Loucy (cell line): ENCODE data around the gene GJA4.

Experiments used
- H2AFZ ChIP-seq: fragments of 200-600 bp; sonication (generic); 2 replicates; pipeline ENCODE4 v1.6.0; 2016; ENCODE audit warnings: antibody characterized with exemption, mild to moderate bottlenecking, low read length, moderate library complexity
- H3F3A ChIP-seq: fragments of 200-600 bp; 2 replicates; pipeline ENCODE4 v1.6.0; 2016; ENCODE audit warnings: antibody characterized with exemption, low read depth, mild to moderate bottlenecking
- H3K27me3 ChIP-seq: fragments of 200-600 bp; sonication (generic); 2 replicates; pipeline ENCODE4 v1.6.1; 2014; ENCODE audit warnings: low read length, mild to moderate bottlenecking; ENCODE audit not compliant: insufficient read depth, poor library complexity, severe bottlenecking
- H3K36me3 ChIP-seq: fragments of 200-600 bp; sonication (generic); 2 replicates; pipeline ENCODE4 v1.6.1; 2016; ENCODE audit warnings: low read length; ENCODE audit not compliant: insufficient read depth
- H3K4me1 ChIP-seq: fragments of 200-600 bp; sonication (generic); 2 replicates; pipeline ENCODE4 v1.5.1; 2014; ENCODE audit warnings: low read length, mild to moderate bottlenecking; ENCODE audit not compliant: insufficient read depth, poor library complexity, severe bottlenecking
- H3K4me2 ChIP-seq: fragments of 200-600 bp; sonication (generic); 2 replicates; pipeline ENCODE4 v1.6.0; 2014; ENCODE audit warnings: antibody characterized with exemption, low read length, low read depth, mild to moderate bottlenecking; ENCODE audit not compliant: poor library complexity, severe bottlenecking
- H3K4me3 ChIP-seq: fragments of 200-600 bp; sonication (generic); 2 replicates; pipeline ENCODE4 v1.5.1; 2014; ENCODE audit warnings: low read length, mild to moderate bottlenecking, mixed read lengths; ENCODE audit not compliant: poor library complexity, severe bottlenecking
- H3K79me2 ChIP-seq: fragments of 200-600 bp; sonication (generic); 2 replicates; pipeline ENCODE4 v1.6.1; 2014; ENCODE audit warnings: low read length; ENCODE audit not compliant: insufficient read depth
- H3K9ac ChIP-seq: fragments of 200-600 bp; sonication (generic); 2 replicates; pipeline ENCODE4 v1.6.0; 2014; ENCODE audit warnings: mild to moderate bottlenecking, low read depth, low read length, moderate library complexity; ENCODE audit not compliant: poor library complexity, severe bottlenecking
- H3K9me2 ChIP-seq: fragments of 200-600 bp; sonication (generic); replicated peaks from 2 replicates; pipeline ENCODE4 v1.6.1; 2016; ENCODE audit warnings: low read depth, low read length, mixed read lengths
- H3K9me3 ChIP-seq: fragments of 200-600 bp; sonication (generic); 2 replicates; pipeline ENCODE4 v1.6.1; 2014; ENCODE audit warnings: mild to moderate bottlenecking, antibody characterized with exemption, low read length, low read depth; ENCODE audit not compliant: insufficient read depth
- H4K20me1 ChIP-seq: fragments of 200-600 bp; sonication (generic); 2 replicates; pipeline ENCODE4 v1.6.0; 2014; ENCODE audit warnings: antibody characterized with exemption, low read length, mild to moderate bottlenecking; ENCODE audit not compliant: insufficient read depth, poor library complexity, severe bottlenecking
- CTCF ChIP-seq: fragments of 200-600 bp; sonication (generic); conservative IDR thresholded peaks from 2 replicates; pipeline ENCODE4 v1.5.1; 2014; ENCODE audit warnings: mild to moderate bottlenecking, antibody characterized with exemption, low read length
- EZH2phosphoT487 ChIP-seq: fragments of 200-600 bp; IDR thresholded peaks from 2 replicates; pipeline ENCODE4 v1.6.1; 2018; ENCODE audit warnings: antibody characterized with exemption, mild to moderate bottlenecking, moderate library complexity, borderline replicate concordance

The GJA4 gene

GRCh38 chr1:34828611-34829010 lies 35.8 kb downstream of the GJA4 start:
- Histone ChIP-seq H3K79me2 (no peaks in the 10 kb centered on the region), H4K20me1 (no peaks in the 10 kb centered on the region), H2AFZ (no peak overlapping the region), H3K4me2 (no peak overlapping the region), H3K27me3 (no peaks in the 10 kb centered on the region), H3K9ac (no peak overlapping the region), H3K9me3 (no peaks in the 10 kb centered on the region), H3K36me3 (no peaks in the 10 kb centered on the region), H3K4me1 (no peaks in the 10 kb centered on the region), H3K9me2 (no peaks in the 10 kb centered on the region), H3F3A (no peaks in the 10 kb centered on the region), H3K4me3 (no peak overlapping the region)
- TF ChIP-seq CTCF = no peak
- no peak for TF ChIP-seq EZH2phosphoT487

- TF ChIP-seq EZH2phosphoT487 (no peak), CTCF (no peak)
- no peaks in the 10 kb centered on the region for H3K27me3 ChIP-seq
- no peak overlapping the region for H2AFZ ChIP-seq
- H3F3A ChIP-seq = no peaks in the 10 kb centered on the region
- H3K4me3 ChIP-seq = no peak overlapping the region
- no peaks in the 10 kb centered on the region for H3K4me1 ChIP-seq
- no peaks in the 10 kb centered on the region for H3K9me2 ChIP-seq
- H3K4me2 ChIP-seq = no peak overlapping the region
- H3K9me3 ChIP-seq = no peaks in the 10 kb centered on the region
- H4K20me1 ChIP-seq = no peaks in the 10 kb centered on the region
- H3K79me2 ChIP-seq = no peaks in the 10 kb centered on the region
- no peaks in the 10 kb centered on the region for H3K36me3 ChIP-seq
- H3K9ac ChIP-seq = no peak overlapping the region
Observed at GRCh38 chr1:34829250-34829649, 36.5 kb downstream of the GJA4 start.

GRCh38 chr1:34831721-34832246 lies 39.0 kb downstream of the GJA4 start:
- H4K20me1 ChIP-seq = no peaks in the 10 kb centered on the region
- no peaks in the 10 kb centered on the region for H3K4me1 ChIP-seq
- no peaks in the 10 kb centered on the region for H3K79me2 ChIP-seq
- no peaks in the 10 kb centered on the region for H3F3A ChIP-seq
- H3K9ac ChIP-seq = no peak overlapping the region
- no peak overlapping the region for H3K4me3 ChIP-seq
- no peak overlapping the region for H2AFZ ChIP-seq
- H3K27me3 ChIP-seq = no peaks in the 10 kb centered on the region
- H3K9me2 ChIP-seq = no peaks in the 10 kb centered on the region
- H3K36me3 ChIP-seq = no peaks in the 10 kb centered on the region
- TF ChIP-seq CTCF = no peak
- no peak for TF ChIP-seq EZH2phosphoT487
- H3K9me3 ChIP-seq = no peaks in the 10 kb centered on the region
- no peak overlapping the region for H3K4me2 ChIP-seq
